K562 (cell line): Measurements from ENCODE around the gene NDOR1. TPM values are rescaled to one million over a fixed set of nuclear protein-coding genes. Genes with fewer than 3 reads are reported as not detected.

Experiments
- ATAC-seq: fragments of 200-7000 bp; cut with Tn5 transposase; 3 replicates; pipeline ENCODE4 v1.9.1; 2020; ENCODE audit warnings: moderate library complexity
- BruUV-seq: library from RNA; stranded (reverse); fragments of 400-500 nt; replicated peaks from 2 replicates; lab custom pipeline; 2021; lab: Mats Ljungman, UMichigan
- CTCF ChIA-PET: fragments of 300-600 bp; formaldehyde crosslinking; extraction: SDS; loops from one replicate; lab custom pipeline; 2021; ENCODE audit warnings: low intra/inter-chr PET ratio; lab: Yijun Ruan, JAX
- POLR2A ChIA-PET: fragments of 300-600, 350-650 bp; sonication (Branson Sonifier 250); formaldehyde crosslinking; extraction: SDS; loops from one replicate; lab custom pipeline; 2021; ENCODE audit warnings: antibody characterized with exemption, inconsistent platforms; lab: Yijun Ruan, JAX
- DNase-seq, 4 experiments: peaks; one replicate each; pipeline versions ENCODE4 v3.0.0 to v3.0.0-alpha.2; 2011 to 2018; ENCODE audit warnings: low spot score in 3 of 4, mixed read lengths in 3 of 4; ENCODE audit errors: extremely low read depth in 1 of 4
- FAIRE-seq: peaks from 2 replicates; lab custom pipeline; 2011; peaks lifted over from hg19 to GRCh38; lab: Jason Lieb, UNC
- H2AFZ ChIP-seq: 2 replicates; pipeline ENCODE4 v1.6.0; 2011; ENCODE audit warnings: low read depth, low read length, control low read depth, inconsistent platforms
- H3K27ac ChIP-seq: fragments of 200-600 bp; 3 replicates; pipeline ENCODE4 v1.8.0; 2011; ENCODE audit warnings: low read depth, mild to moderate bottlenecking, control low read depth, inconsistent platforms, low read length, moderate library complexity, mixed read lengths; ENCODE audit errors: extremely low read depth
- H3K27me3 ChIP-seq, 2 experiments: fragments of 300-600 bp in 1 of 2; 2 replicates in 1 of 2; 3 replicates in 1 of 2; pipeline versions ENCODE4 v1.6.0 to v1.8.0; 2011; ENCODE audit warnings: inconsistent platforms in 2 of 2, low read length in 2 of 2, mild to moderate bottlenecking in 1 of 2, mixed read lengths in 1 of 2, moderate library complexity in 1 of 2; ENCODE audit not compliant: control insufficient read depth in 2 of 2, insufficient read depth in 2 of 2
- H3K36me3 ChIP-seq: fragments of 300-600 bp; 3 replicates; pipeline ENCODE4 v1.8.0; 2011; ENCODE audit warnings: mild to moderate bottlenecking, low read length, inconsistent platforms; ENCODE audit not compliant: control insufficient read depth, insufficient read depth
- H3K4me1 ChIP-seq, 2 experiments: fragments of 200-600 bp in 1 of 2; replicated peaks in 1 of 2; 2 replicates in 1 of 2; 3 replicates in 1 of 2; pipeline versions ENCODE4 v1.5.1 to v1.8.0; 2011; ENCODE audit warnings: inconsistent platforms in 2 of 2, low read length in 2 of 2, mild to moderate bottlenecking in 1 of 2, mixed read lengths in 1 of 2, moderate library complexity in 1 of 2; ENCODE audit not compliant: control insufficient read depth in 2 of 2, insufficient read depth in 2 of 2
- H3K4me2 ChIP-seq: 2 replicates; pipeline ENCODE4 v1.6.1; 2011; ENCODE audit warnings: low read length, control low read depth, inconsistent platforms, mixed read lengths; ENCODE audit not compliant: insufficient read depth
- H3K4me3 ChIP-seq: fragments of 200-600 bp; sonication (generic), shearing (Covaris generic); 2 replicates; pipeline ENCODE4 v1.5.1; 2016; ENCODE audit warnings: control low read depth, inconsistent platforms
- H3K79me2 ChIP-seq: fragments of 200-600 bp; 3 replicates; pipeline ENCODE4 v1.8.0; 2011; ENCODE audit warnings: low read length, inconsistent platforms; ENCODE audit not compliant: control insufficient read depth, insufficient read depth
- H3K9ac ChIP-seq, 2 experiments: 2 replicates each; pipeline versions ENCODE4 v1.6.0 to v1.6.1; 2011; ENCODE audit warnings: low read depth in 2 of 2, low read length in 2 of 2, control low read depth in 1 of 2, inconsistent platforms in 1 of 2, mild to moderate bottlenecking in 1 of 2, mixed read lengths in 1 of 2; ENCODE audit not compliant: insufficient read depth in 1 of 2
- H3K9me1 ChIP-seq: one replicate; pipeline ENCODE4 v1.6.0; 2011; ENCODE audit warnings: inconsistent platforms, mild to moderate bottlenecking, low read length, moderate library complexity; ENCODE audit not compliant: control insufficient read depth, insufficient read depth
- H3K9me3 ChIP-seq: replicated peaks from 2 replicates; pipeline ENCODE4 v1.5.1; 2011; ENCODE audit warnings: low read depth, low read length, inconsistent platforms; ENCODE audit not compliant: control insufficient read depth, insufficient read depth
- H4K20me1 ChIP-seq: replicated peaks from 2 replicates; pipeline ENCODE4 v1.6.1; 2011; ENCODE audit warnings: low read length, inconsistent platforms, mixed read lengths; ENCODE audit not compliant: control insufficient read depth, insufficient read depth
- NFIC ChIP-seq: fragments of 450-650 bp; IDR thresholded peaks from 2 replicates; pipeline ENCODE4 v1.6.1; 2017; ENCODE audit warnings: mild to moderate bottlenecking, inconsistent platforms
- ZBTB33 ChIP-seq: sonication (generic); formaldehyde crosslinking; IDR thresholded peaks from 2 replicates; pipeline ENCODE4 v1.8.1; 2023; ENCODE audit warnings: mild to moderate bottlenecking, missing genetic modification reagents
- WGBS: fragments of 100-300 bp; shearing (Covaris generic); methylation state at CpG from one replicate; pipeline ENCODE4 v1.1.6; 2016; ENCODE audit warnings: low coverage, mixed read lengths; ENCODE audit not compliant: insufficient coverage; ENCODE audit errors: missing lambda C conversion rate; 5-methylcytosine and 5-hydroxymethylcytosine counted together
- in situ Hi-C: fragments of 300-500 bp; cut with MboI; formaldehyde crosslinking; loops from 4 replicates; pipeline ENCODE4 v1.15.0; 2018; ENCODE audit warnings: inconsistent platforms, mixed read lengths
- intact Hi-C: fragments of 100-400 bp; cut with micrococcal nuclease; formaldehyde crosslinking; loops from 2 replicates; pipeline ENCODE4 v1.14.2; 2022
- polyA plus RNA-seq, 8 experiments: library from polyadenylated mRNA; depleted of rRNA in 4 of 8; stranded (reverse) in 5 of 8; unstranded in 3 of 8; fragments of >200 nt; fragmentation: Nextera tagmentation in 2 of 8; fragmentation: Illumina TruSeq in 1 of 8; extraction: Ambion mirVana in 2 of 8; extraction: Trizol in 1 of 8; gene quantifications; 2 replicates each; pipeline versions ENCODE4 v1.2.1 to v1.2.3, GENCODE V29; 2011 to 2014; ENCODE audit warnings: inconsistent platforms in 1 of 8, missing spikeins in 1 of 8
- total RNA-seq, 7 experiments: library from RNA; depleted of rRNA in 6 of 7; stranded (reverse); fragments of >200 nt in 6 of 7; fragmentation: Illumina TruSeq in 2 of 7; extraction: Trizol in 2 of 7; gene quantifications; 2 replicates each; pipeline versions ENCODE4 v1.2.1 to v1.2.3, GENCODE V29; 2011 to 2021; ENCODE audit warnings: low replicate concordance in 1 of 7
- TF ChIP-seq, protein P1 (sequence below): fragments of 250-450 bp; sonication (Bioruptor Pico); IDR thresholded peaks from 2 replicates; pipeline ENCODE4 v1.5.0; 2021; ENCODE audit warnings: mild to moderate bottlenecking, moderate library complexity

The NDOR1 gene
- total and polyA plus RNA-seq, 9 of the 15 experiments (the other 6 are each of a cell fraction or from before 2014, with no cell fraction given) = 0.06 to 36.9 (median 6.9) TPM

GRCh38 chr9:137195525-137196220, 9.8 kb upstream of the NDOR1 start:
- no peaks in the 10 kb centered on the region for H3K9me3 ChIP-seq
- DNase-seq (no peak), ATAC-seq (no peak), FAIRE-seq (no peak)
- peaks cover 28% of the 10 kb centered on the region; the same call in 1 of the 3 replicates for H3K36me3 ChIP-seq
- peaks cover 13 to 94% of the 10 kb centered on the region in 2 experiments for H3K4me1 ChIP-seq
- in situ Hi-C loops (no loop called here), intact Hi-C loops (no loop called here)
- no peaks in the 10 kb centered on the region for H3K27me3 ChIP-seq
- BruUV-seq = no TSS peak
- H3K9me1 ChIP-seq = no peaks in the 10 kb centered on the region
- ChIA-PET CTCF (no interaction called here), POLR2A (interaction anchor here (0.8 to 1.6 kb wide), 3 partner anchors 14 to 45 kb away, joined by 3 to 9 read pairs (median 7); partner anchors contain the start of genes RNF208 and TUBB4B)
- H3K79me2 ChIP-seq = peaks cover 42% of the 10 kb centered on the region
- H2AFZ ChIP-seq = no peak overlapping the region
- no peak overlapping the region for H3K4me3 ChIP-seq
- H4K20me1 ChIP-seq = peaks cover 5% of the 10 kb centered on the region
- TF ChIP-seq ZBTB33 (CRISPR knock-in tag) (0 out of 2 replicates have a peak, but pooled peaks have one; percentile 25), NFIC (peak; percentile 74)
- TF ChIP-seq, protein P1, sequence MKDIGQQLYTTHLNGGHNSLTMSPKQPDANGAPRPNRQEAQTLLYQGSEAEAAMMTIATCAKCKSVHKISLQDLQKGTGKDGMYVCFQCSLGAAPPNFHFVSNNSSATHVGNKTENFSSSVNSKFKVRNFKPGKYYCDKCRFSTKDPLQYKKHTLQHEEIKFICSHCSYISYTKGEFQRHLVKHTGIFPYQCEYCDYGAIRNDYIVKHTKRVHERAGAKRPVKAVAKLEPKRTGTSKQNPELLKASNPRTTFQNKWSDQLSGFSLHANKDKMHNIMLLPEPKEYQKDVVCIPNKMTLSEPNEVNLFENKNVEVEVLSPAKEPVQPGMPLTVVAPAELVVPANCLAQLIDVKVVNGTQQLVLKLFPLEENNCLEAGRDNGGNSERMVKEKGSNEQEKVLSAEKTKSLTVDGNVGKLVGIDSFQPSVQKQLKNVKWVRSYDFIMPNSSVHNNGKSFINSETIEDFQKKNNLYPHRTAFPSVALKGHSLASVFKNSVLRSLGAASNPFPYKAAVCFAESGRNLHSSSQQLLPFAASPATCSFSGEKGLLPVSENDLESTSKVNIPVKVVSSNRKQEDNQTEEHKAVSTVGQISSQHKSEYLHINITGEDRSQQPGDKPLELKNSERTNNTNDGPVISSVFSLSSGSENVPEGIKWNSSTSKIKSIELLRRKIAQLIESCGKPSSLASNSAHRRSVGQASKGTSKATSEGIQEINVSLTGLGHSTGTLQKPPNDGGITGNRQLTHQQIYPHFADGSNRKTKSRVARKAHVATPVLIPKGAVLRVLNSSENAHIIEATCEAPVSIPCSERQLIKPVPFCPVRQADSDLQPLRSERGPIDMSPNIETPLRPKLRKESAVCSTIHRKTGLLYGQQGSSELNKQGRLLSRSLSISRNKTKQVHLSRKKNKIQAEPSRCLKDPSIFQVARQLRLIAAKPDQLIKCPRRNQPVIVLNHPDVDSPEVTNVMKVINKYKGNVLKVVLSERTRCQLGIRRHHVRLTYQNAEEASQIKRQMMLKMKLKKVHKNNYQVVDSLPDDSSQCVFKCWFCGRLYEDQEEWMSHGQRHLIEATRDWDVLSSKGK (CRISPR knock-in tag) = no peak
- peak overlapping the region in 1 of 2 experiments; percentile 57; a peak in 1 of 4 replicates for H3K9ac ChIP-seq
- no peak overlapping the region for H3K4me2 ChIP-seq
- no peak overlapping the region for H3K27ac ChIP-seq
- 82% methylated on average over 19 of the region's 21 CpGs for WGBS
